Measurements from ENCODE around the gene AP3S2. TPM values are rescaled to one million over a fixed set of nuclear protein-coding genes. Genes with fewer than 3 reads are reported as not detected.

Gene AP3S2
- total and polyA plus RNA-seq, 2 of the 8 experiments (the other 6 are each of a cell fraction or from before 2014, with no cell fraction given) = 19.2 to 45.4 TPM

DNA sequence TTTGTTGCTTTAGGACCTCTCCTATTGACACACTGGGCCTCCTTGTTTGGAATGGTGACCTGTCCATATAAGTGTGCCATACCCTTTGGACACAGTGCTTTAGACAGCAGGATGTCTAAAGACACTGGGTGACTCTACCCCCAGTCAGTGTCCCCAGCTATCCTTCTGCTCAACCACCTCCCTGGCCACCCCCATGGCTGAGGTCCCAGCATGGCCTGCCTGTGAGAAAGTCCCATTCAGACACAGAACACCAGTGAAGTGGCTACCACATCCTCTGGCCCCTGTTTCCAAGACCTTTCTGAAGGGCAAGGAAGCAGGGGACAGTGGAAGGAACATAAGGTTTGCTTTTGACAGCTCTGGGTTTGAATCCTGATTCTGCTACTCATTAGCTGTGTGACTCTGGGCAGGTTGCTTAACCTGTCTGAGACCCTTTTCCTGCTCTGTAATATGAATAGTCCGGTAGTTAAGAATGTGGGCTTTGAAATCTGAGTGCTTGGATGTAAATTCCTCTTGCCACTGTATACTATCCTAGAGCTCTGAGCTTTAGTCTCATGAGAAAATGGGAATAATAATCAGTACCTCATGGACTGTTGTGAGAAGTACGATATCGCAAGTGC is 6.3 kb upstream of the AP3S2 start (continued):
- TF ChIP-seq ZNF274 (IDR thresholded peaks at IDR 0.05; ENCODE audit: borderline replicate concordance, extremely low read depth, low read length) (no peak), SIN3A (conservative IDR thresholded peaks at IDR 0.05 in 1 of 2, IDR thresholded peaks at IDR 0.05 in 1 of 2; ENCODE audit: low read depth in 1 of 2, low read length in 2 of 2) (no peak), SRF (IDR thresholded peaks at IDR 0.05; ENCODE audit: low read depth, low read length) (no peak)
